ENCODE data around the gene RPS24. TPM values are rescaled to one million over a fixed set of nuclear protein-coding genes. Genes with fewer than 3 reads are reported as not detected.
"Not testable (repeated sequence)": the region's sequence is repeated elsewhere in the genome, so short reads cannot be mapped to it uniquely, and the experiment has no call there.

Gene RPS24
- total RNA-seq, 4 donors from 2014 or later: 2,147 to 2,545 (median 2,404) TPM

- ATAC-seq (no peak), DNase-seq (no peak)
- H3K4me3 ChIP-seq: no peak overlapping the region
- H3K36me3 ChIP-seq: no peaks in the 10 kb centered on the region
- no peaks in the 10 kb centered on the region for H3K27me3 ChIP-seq
- H3K9me3 ChIP-seq: peaks cover 0 to 4% (median 0%) of the 10 kb centered on the region in 3 donors
- TF ChIP-seq POLR2A (IDR thresholded peaks at IDR 0.05) (no peak), CTCF (IDR thresholded peaks at IDR 0.05 in 4 of 5, conservative IDR thresholded peaks at IDR 0.05 in 1 of 5) (no peak)
- intact Hi-C loops (cut with DNase I; ENCODE audit: low total_unique reads): no loop called here
- no peaks in the 10 kb centered on the region for H3K4me1 ChIP-seq
- in situ Hi-C loops (cut with MboI; ENCODE audit: low sequenced_read_pairs in 4 of 4): loop anchor here (25.0 kb wide), 4 partner anchors 241 to 591 kb away; no protein-coding TSS in a partner anchor
- no peak overlapping the region for H3K27ac ChIP-seq
Measured at GRCh38 chr10:78071140-78071856, 37.6 kb downstream of the RPS24 start.

- Histone ChIP-seq H3K4me1 (no peaks in the 10 kb centered on the region), H3K36me3 (no peaks in the 10 kb centered on the region), H3K4me3 (no peak overlapping the region), H3K27ac (no peak overlapping the region), H3K9me3 (peaks cover 0 to 4% (median 0%) of the 10 kb centered on the region in 3 donors), H3K27me3 (no peaks in the 10 kb centered on the region)
- DNase-seq (no peak), ATAC-seq (no peak)
- TF ChIP-seq CTCF (IDR thresholded peaks at IDR 0.05 in 4 of 5, conservative IDR thresholded peaks at IDR 0.05 in 1 of 5) (no peak), POLR2A (IDR thresholded peaks at IDR 0.05) (no peak)
- intact Hi-C loops (cut with DNase I; ENCODE audit: low total_unique reads) (no loop called here), in situ Hi-C loops (cut with MboI; ENCODE audit: low sequenced_read_pairs in 4 of 4) (loop anchor here (25.0 kb wide), 4 partner anchors 240 to 590 kb away; no protein-coding TSS in a partner anchor)
Measured at GRCh38 chr10:78071857-78072179, 38.2 kb downstream of the RPS24 start.

DNA sequence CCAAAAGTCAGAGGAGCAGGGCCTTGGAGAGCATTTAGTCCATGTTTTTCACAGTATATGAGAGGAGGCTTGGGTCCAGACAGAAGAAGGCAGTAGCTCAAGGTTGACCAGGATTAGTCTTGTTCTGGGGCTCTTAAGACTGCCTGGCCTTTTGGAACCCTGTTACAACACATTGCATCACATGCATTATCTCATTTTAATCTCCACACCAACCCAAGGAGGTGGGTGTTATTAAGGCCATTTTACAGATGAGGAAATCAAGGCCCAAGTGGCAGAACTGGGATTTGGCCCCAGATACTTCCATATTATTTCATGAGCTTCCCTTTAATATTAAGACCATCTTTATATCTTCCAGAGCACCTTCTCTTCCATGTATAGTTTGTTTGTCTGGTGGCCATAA lies 38.8 kb downstream of the RPS24 start:
- ATAC-seq (no peak), DNase-seq (no peak)
- Histone ChIP-seq H3K4me1 (no peaks in the 10 kb centered on the region), H3K9me3 (peaks cover 0 to 4% (median 0%) of the 10 kb centered on the region in 3 donors), H3K27me3 (no peaks in the 10 kb centered on the region), H3K36me3 (no peaks in the 10 kb centered on the region), H3K27ac (no peak overlapping the region), H3K4me3 (no peak overlapping the region)
- in situ Hi-C loops (cut with MboI; ENCODE audit: low sequenced_read_pairs in 4 of 4): loop anchor here (25.0 kb wide), 4 partner anchors 240 to 590 kb away; no protein-coding TSS in a partner anchor
- TF ChIP-seq CTCF (IDR thresholded peaks at IDR 0.05 in 4 of 5, conservative IDR thresholded peaks at IDR 0.05 in 1 of 5) (no peak), POLR2A (IDR thresholded peaks at IDR 0.05) (no peak)
- intact Hi-C loops (cut with DNase I; ENCODE audit: low total_unique reads): no loop called here

GRCh38 chr10:78075806-78076205 lies 42.1 kb downstream of the RPS24 start:
- H3K36me3 ChIP-seq; ATAC-seq; H3K27me3 ChIP-seq; H3K9me3 ChIP-seq; in situ Hi-C loops (cut with MboI; ENCODE audit: low sequenced_read_pairs in 4 of 4); intact Hi-C loops (cut with DNase I; ENCODE audit: low total_unique reads); H3K4me3 ChIP-seq; DNase-seq; H3K27ac ChIP-seq; H3K4me1 ChIP-seq: not testable (repeated sequence)

DNA sequence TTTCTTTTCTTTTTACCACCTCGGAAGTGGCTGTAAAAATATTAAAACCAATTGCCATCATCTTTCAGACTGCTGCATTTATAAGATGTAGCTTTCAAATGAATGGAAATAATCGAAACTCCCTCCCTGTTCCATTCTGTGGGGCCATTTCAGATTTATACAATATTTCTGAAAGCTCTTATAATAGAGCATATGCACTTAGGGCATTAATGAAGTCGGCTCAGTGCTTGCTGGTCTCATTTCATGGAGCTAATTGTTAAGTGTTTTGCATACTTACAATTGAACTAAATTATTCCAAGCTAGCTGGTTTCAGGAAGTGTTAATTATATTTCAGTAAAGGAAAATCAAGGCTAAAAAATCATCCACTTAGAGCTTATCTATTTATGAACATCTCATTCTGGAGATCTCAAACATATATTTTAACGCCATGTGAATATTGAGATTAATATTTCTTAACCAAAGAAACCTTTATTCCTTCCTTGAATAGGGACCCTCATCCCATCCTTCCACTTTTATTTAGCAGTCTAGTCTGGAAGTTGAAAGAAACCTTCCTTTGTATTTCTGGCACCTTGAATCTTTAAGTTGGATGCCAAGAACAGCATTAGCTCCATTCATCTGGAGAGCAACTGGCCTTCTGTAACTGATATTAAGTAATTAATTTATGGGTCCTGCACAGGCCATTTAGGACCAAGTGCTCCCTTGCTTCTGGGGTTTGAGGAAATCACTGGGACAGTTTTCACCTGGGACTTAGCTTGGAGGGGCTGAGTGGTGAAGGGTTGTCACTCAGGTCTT lies 45.1 kb downstream of the RPS24 start:
- Histone ChIP-seq H3K27ac (no peak overlapping the region), H3K27me3 (no peaks in the 10 kb centered on the region), H3K9me3 (peaks cover 0 to 4% (median 0%) of the 10 kb centered on the region in 3 donors), H3K4me1 (no peaks in the 10 kb centered on the region), H3K4me3 (no peak overlapping the region), H3K36me3 (no peaks in the 10 kb centered on the region)
- intact Hi-C loops (cut with DNase I; ENCODE audit: low total_unique reads) (no loop called here), in situ Hi-C loops (cut with MboI; ENCODE audit: low sequenced_read_pairs in 4 of 4) (no loop called here)
- no peak for DNase-seq
- TF ChIP-seq POLR2A (IDR thresholded peaks at IDR 0.05) (no peak), CTCF (IDR thresholded peaks at IDR 0.05 in 4 of 5, conservative IDR thresholded peaks at IDR 0.05 in 1 of 5) (no peak)
- ATAC-seq: no peak

Data from gastrocnemius medialis (tissue), 4 donors.